Dendritic cell treated with granulocyte-macrophage colony-stimulating factor and Interleukin-4, amounts not matched to agents 40 ng/mL and 50 ng/mL, for 4 days (primary cell): ENCODE data around the gene GP1BA.

ENCODE experiments used
- H3K27ac Mint-ChIP-seq: one replicate; pipeline ENCODE4 v1.8.0; 2022; ENCODE audit warnings: mild to moderate bottlenecking, mixed read lengths
- H3K27me3 Mint-ChIP-seq: one replicate; pipeline ENCODE4 v1.8.0; 2022; ENCODE audit warnings: mild to moderate bottlenecking, mixed read lengths
- H3K36me3 Mint-ChIP-seq: one replicate; pipeline ENCODE4 v1.8.0; 2022; ENCODE audit warnings: low read depth, mixed read lengths
- H3K4me1 Mint-ChIP-seq: one replicate; pipeline ENCODE4 v1.8.0; 2022; ENCODE audit warnings: low read depth, mixed read lengths
- H3K4me3 Mint-ChIP-seq: one replicate; pipeline ENCODE4 v1.8.0; 2022; ENCODE audit warnings: mild to moderate bottlenecking, moderate library complexity, mixed read lengths
- H3K9me3 Mint-ChIP-seq: one replicate; pipeline ENCODE4 v1.8.0; 2022; ENCODE audit warnings: mixed read lengths
- intact Hi-C: fragments of 100-400 bp; cut with micrococcal nuclease; formaldehyde crosslinking; loops from one replicate; pipeline ENCODE4 v1.15.0; 2022

GP1BA gene

GRCh38 chr17:4931963-4932362 lies at the start of gene GP1BA:
Gene GP1BA, plus strand, starts transcription at chr17:4932277. Its CDS starts 328 bp downstream, at chr17:4932605.
- peaks cover 67% of the 10 kb centered on the region for H3K4me1 Mint-ChIP-seq
- H3K27me3 Mint-ChIP-seq = peaks cover 16% of the 10 kb centered on the region
- H3K36me3 Mint-ChIP-seq = peaks cover 56% of the 10 kb centered on the region
- peak within 1 kb of the TSS; percentile 38 for H3K4me3 Mint-ChIP-seq
- H3K9me3 Mint-ChIP-seq = no peaks in the 10 kb centered on the region
- intact Hi-C loops = no loop called here
- H3K27ac Mint-ChIP-seq = peak within 1 kb of the TSS; percentile 70

GRCh38 chr17:4884489-4884888 lies 47.6 kb upstream of the GP1BA start:
- intact Hi-C loops = no loop called here
- Mint-ChIP-seq H3K9me3 (no peaks in the 10 kb centered on the region), H3K27me3 (no peaks in the 10 kb centered on the region), H3K4me3 (no peak overlapping the region), H3K4me1 (peaks cover 69% of the 10 kb centered on the region), H3K27ac (peak overlapping the region; percentile 77), H3K36me3 (peaks cover 83% of the 10 kb centered on the region)

GRCh38 chr17:4886830-4887229 lies 45.2 kb upstream of the GP1BA start:
- Mint-ChIP-seq H3K27me3 (no peaks in the 10 kb centered on the region), H3K27ac (peak overlapping the region; percentile 77), H3K36me3 (peaks cover 91% of the 10 kb centered on the region), H3K4me3 (no peak overlapping the region), H3K4me1 (peaks cover 51% of the 10 kb centered on the region), H3K9me3 (no peaks in the 10 kb centered on the region)
- intact Hi-C loops = loop anchor here (5.0 kb wide), 1 partner anchor 155 kb away; the partner anchor contains the start of gene MED11

- Mint-ChIP-seq H3K27me3 (no peaks in the 10 kb centered on the region), H3K9me3 (no peaks in the 10 kb centered on the region), H3K36me3 (peaks cover 91% of the 10 kb centered on the region), H3K4me3 (no peak overlapping the region), H3K4me1 (peaks cover 43% of the 10 kb centered on the region), H3K27ac (peak overlapping the region; percentile 77)
- intact Hi-C loops = loop anchor here (5.0 kb wide), 1 partner anchor 155 kb away; the partner anchor contains the start of gene MED11
Measured at GRCh38 chr17:4887581-4887980, 44.5 kb upstream of the GP1BA start.

- Mint-ChIP-seq H3K4me1 (peaks cover 36% of the 10 kb centered on the region), H3K4me3 (no peak overlapping the region), H3K36me3 (peaks cover 99% of the 10 kb centered on the region)
Measured at GRCh38 chr17:4891411-4892410, 40.4 kb upstream of the GP1BA start.

GRCh38 chr17:4892499-4893221 lies 39.4 kb upstream of the GP1BA start:
- H3K27me3 Mint-ChIP-seq = no peaks in the 10 kb centered on the region
- H3K4me1 Mint-ChIP-seq = peaks cover 39% of the 10 kb centered on the region
- no peak overlapping the region for H3K4me3 Mint-ChIP-seq
- peaks cover 99% of the 10 kb centered on the region for H3K36me3 Mint-ChIP-seq
- no peak overlapping the region for H3K27ac Mint-ChIP-seq
- intact Hi-C loops = no loop called here
- H3K9me3 Mint-ChIP-seq = no peaks in the 10 kb centered on the region

More at GRCh38 chr17:4891411-4892410, 40.4 kb upstream of the GP1BA start:
- Mint-ChIP-seq H3K9me3 (no peaks in the 10 kb centered on the region), H3K27ac (no peak overlapping the region), H3K27me3 (no peaks in the 10 kb centered on the region)
- intact Hi-C loops = no loop called here

- Mint-ChIP-seq H3K27me3 (no peaks in the 10 kb centered on the region), H3K4me3 (no peak overlapping the region), H3K9me3 (no peaks in the 10 kb centered on the region), H3K36me3 (peaks cover 98% of the 10 kb centered on the region), H3K4me1 (peaks cover 45% of the 10 kb centered on the region), H3K27ac (no peak overlapping the region)
- intact Hi-C loops = no loop called here
Measured at GRCh38 chr17:4893272-4893671, 38.8 kb upstream of the GP1BA start.

GRCh38 chr17:4893721-4894560 lies 38.1 kb upstream of the GP1BA start:
- H3K27me3 Mint-ChIP-seq = peaks cover 4% of the 10 kb centered on the region
- no peak overlapping the region for H3K4me3 Mint-ChIP-seq
- peaks cover 50% of the 10 kb centered on the region for H3K4me1 Mint-ChIP-seq
- no peaks in the 10 kb centered on the region for H3K9me3 Mint-ChIP-seq
- peaks cover 92% of the 10 kb centered on the region for H3K36me3 Mint-ChIP-seq
- intact Hi-C loops = no loop called here
- H3K27ac Mint-ChIP-seq = no peak overlapping the region

- intact Hi-C loops = no loop called here
- H3K36me3 Mint-ChIP-seq = peaks cover 80% of the 10 kb centered on the region
- H3K4me1 Mint-ChIP-seq = peaks cover 60% of the 10 kb centered on the region
- H3K27me3 Mint-ChIP-seq = peaks cover 11% of the 10 kb centered on the region
- H3K4me3 Mint-ChIP-seq = no peak overlapping the region
- H3K9me3 Mint-ChIP-seq = no peaks in the 10 kb centered on the region
- no peak overlapping the region for H3K27ac Mint-ChIP-seq
Measured at GRCh38 chr17:4895121-4895520, 37.0 kb upstream of the GP1BA start.

- intact Hi-C loops = no loop called here
- Mint-ChIP-seq H3K4me3 (no peak overlapping the region), H3K36me3 (peaks cover 73% of the 10 kb centered on the region), H3K9me3 (no peaks in the 10 kb centered on the region), H3K4me1 (peaks cover 67% of the 10 kb centered on the region), H3K27me3 (peaks cover 17% of the 10 kb centered on the region), H3K27ac (no peak overlapping the region)
Measured at GRCh38 chr17:4895657-4896331, 36.3 kb upstream of the GP1BA start.

GRCh38 chr17:4896332-4897197 lies 35.5 kb upstream of the GP1BA start:
- H3K27ac Mint-ChIP-seq = no peak overlapping the region
- intact Hi-C loops = no loop called here
- H3K4me3 Mint-ChIP-seq = no peak overlapping the region
- H3K36me3 Mint-ChIP-seq = peaks cover 65% of the 10 kb centered on the region
- no peaks in the 10 kb centered on the region for H3K9me3 Mint-ChIP-seq
- H3K4me1 Mint-ChIP-seq = peaks cover 74% of the 10 kb centered on the region
- H3K27me3 Mint-ChIP-seq = peaks cover 21% of the 10 kb centered on the region

- H3K4me3 Mint-ChIP-seq = no peak overlapping the region
- no peaks in the 10 kb centered on the region for H3K9me3 Mint-ChIP-seq
- H3K4me1 Mint-ChIP-seq = peaks cover 78% of the 10 kb centered on the region
- no peak overlapping the region for H3K27ac Mint-ChIP-seq
- intact Hi-C loops = no loop called here
- peaks cover 25% of the 10 kb centered on the region for H3K27me3 Mint-ChIP-seq
- H3K36me3 Mint-ChIP-seq = peaks cover 59% of the 10 kb centered on the region
Measured at GRCh38 chr17:4897198-4897687, 34.8 kb upstream of the GP1BA start.
